CD4-positive, alpha-beta T cell treated with Interleukin-2 at 100 ng/mL for 4 hours (primary cell): ENCODE measurements around the gene MPC1L.

Experiments used
- DNase-seq: peaks from one replicate; pipeline ENCODE4 v3.0.0-alpha.2; 2020; ENCODE audit warnings: low spot score

The MPC1L gene

DNA sequence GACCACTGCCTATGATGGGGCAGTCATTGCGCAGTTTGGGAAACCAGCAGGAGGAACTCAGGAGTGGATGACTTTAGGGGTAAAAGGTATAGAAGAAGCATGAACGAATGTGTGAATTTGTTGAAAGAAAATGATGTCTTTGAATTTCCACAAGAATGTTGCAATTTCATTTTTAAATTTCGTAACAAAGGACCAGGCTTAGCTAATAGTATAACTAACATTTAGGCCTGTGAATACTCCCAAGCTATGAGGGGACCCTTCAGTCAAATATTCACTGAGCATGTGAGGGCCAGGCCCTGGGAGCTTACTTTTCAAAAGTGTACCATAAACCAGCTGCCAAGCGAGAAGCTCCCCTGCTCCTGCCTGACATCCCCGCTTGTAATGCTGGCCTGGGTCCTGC, 5.3 kb downstream of the MPC1L start:
- no peak for DNase-seq

DNA sequence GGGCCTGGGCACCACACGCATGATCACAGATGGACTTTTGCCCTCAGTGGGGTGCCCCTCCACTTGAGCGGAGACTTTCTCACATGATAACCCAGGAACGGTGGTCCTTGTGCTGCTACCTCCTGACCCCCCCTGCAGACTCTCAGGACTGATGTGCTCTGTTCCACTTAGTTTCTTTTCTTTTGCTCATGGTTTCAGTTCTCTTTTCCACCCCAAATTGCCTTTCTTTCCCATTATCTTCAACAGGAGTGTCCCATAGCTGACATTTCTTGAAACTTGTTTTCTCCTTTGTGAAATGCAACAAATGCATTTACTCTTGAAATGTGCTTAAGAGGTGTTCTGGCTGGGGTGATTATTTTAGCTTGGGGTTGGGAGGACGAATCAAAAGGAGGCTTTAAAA, 9.0 kb downstream of the MPC1L start:
- DNase-seq = no peak

DNA sequence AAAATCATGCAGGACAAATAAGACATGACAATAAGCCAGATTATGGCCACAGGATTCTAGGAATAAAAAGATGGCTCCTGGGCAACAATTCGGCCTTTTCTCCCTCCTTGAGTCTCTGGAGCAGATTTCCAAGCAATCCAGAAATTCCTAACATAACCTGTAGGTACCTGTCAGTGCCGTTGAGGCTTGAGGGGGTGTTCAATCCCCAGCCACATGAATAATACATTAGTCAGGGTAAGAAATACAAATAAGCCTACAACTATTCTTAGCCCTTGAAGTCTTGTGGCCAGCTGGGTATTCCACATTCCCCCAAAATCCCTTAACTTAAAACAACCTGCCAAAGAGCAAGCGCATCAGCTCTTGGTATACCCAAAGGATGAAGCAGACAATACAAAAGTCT, 14.5 kb downstream of the MPC1L start:
- no peak for DNase-seq

DNA sequence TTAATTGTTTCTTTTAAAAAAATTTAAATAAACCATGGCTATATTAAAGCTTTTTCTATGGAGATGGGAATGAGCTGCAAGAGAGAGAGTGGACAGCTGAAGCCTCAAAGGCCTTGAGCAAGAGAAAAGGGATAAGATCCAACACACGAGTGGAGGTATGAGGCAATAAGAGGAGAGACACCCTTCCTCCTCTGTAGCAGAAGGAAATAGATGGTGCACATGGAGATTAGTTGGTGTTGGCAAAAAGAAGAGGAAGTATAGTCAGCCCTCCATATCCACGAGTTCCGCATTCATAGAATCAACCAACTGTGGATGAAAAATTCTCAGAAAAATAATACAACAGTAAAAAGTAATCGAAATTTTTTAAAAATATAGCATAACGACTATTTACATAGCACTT, 20.9 kb downstream of the MPC1L start:
- no peak for DNase-seq

DNA sequence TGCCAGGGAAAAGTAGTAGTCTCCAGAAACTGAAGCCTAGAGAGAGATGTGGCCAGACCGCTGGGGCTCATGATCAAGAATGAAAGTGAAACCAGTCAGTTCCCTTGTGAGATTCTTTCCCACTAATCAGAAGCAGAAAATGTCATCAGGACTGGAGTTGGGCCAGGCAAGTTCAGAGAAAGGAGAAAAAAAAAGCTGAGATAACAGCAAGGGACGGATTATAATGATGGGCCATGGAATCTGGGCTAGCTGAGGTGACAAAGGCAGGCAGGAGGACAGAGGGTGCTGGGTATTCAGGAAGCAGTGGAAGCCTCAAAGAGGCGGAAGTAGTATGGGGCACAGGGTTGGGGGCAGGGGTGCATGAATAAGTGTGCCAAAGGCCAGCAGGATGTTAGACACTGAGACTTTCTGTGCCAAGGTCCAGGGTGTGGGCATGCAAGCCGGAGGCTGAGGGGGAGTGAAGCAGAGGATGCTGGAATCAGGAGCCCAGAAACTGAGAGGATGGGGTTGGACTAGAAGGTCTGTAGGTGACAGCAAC, 21.7 kb downstream of the MPC1L start:
- peak; percentile 44 for DNase-seq

DNA sequence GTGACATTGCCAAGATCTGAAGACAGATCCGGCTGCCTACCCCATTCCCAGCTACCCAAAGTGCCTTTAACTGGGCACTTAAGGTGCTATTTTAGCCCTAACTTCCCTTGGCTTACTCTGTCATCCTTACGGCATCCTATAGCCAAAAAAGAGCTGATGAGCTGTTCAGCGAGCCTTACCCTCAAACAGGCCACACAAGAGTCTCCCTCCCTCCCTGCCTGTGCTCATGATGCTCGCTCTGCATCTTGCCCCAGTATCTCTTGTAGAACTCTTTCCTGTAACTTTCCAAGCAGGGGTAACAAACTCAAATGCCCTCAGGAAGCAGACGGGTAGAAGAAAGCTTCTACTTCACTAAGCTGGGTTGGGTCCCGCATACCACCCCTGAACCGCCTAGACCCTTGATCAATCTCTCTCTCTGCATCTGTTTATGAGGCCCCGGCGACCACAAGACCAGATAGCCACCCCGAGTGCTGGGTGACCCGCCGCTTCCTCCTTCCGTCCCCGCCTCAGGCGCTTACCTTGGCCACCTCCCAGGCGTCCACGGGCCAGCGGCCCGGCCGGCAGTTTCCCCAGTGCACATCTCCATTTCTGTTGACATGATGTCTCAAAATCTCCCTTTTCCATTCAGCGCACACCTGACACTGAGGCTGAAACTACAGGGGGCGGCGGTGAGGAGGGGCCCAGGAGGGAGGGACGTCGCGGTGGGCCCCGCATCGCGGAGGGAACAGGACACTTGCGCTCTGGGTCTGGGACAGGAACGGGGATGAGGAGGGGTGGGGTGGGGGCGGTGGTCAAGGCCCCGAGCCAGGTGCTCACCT, 23.5 kb downstream of the MPC1L start:
- DNase-seq = peak; percentile 8

DNA sequence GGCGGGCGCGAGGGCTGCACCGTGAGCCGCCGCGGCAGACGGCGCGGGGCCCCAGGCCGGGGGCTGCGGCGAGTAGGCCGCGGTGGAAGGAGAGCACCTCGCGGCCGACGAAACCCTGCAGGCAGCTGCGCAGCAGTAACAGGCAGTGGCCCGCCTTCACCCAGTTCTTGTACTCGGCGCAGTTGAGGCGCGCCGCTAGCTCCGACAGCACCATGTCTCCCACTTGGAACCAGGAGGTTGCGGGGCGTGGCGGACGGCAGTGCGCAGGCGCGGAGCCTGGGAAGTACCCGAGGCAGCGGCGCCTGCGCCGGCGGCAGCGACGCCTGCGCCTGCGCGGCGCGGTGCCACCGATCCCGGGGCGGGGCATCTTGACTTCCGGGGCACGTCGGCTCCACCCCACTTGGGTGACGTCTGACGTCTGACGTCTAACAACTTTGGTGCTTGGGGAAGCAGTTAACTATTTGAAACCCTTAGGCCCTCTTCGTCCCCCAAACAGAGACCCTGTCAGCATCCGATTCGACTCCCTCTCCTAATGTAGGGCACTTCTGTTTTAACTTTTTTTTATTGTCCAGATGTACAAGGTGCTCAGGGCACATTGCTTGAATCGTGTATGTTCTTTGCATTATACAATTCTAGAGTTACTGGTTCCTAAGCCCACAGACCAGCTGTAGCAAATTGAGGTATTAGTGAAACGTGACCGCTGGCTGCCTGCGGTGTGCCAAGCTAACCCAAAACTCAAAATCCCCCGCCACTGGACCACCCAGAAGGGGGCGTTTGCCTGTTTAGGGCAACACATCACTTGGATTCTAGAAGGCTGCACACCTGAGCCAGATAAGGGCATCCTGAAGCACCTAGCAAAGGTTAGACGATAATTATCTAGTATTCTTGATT, 24.3 kb downstream of the MPC1L start, which contains the start of gene CXorf38:
Gene CXorf38 (minus strand): TSS at position 255 of the 891 bp plus-strand sequence. CDS start 41 bp downstream, at position 214.
- peak; percentile 90 for DNase-seq

DNA sequence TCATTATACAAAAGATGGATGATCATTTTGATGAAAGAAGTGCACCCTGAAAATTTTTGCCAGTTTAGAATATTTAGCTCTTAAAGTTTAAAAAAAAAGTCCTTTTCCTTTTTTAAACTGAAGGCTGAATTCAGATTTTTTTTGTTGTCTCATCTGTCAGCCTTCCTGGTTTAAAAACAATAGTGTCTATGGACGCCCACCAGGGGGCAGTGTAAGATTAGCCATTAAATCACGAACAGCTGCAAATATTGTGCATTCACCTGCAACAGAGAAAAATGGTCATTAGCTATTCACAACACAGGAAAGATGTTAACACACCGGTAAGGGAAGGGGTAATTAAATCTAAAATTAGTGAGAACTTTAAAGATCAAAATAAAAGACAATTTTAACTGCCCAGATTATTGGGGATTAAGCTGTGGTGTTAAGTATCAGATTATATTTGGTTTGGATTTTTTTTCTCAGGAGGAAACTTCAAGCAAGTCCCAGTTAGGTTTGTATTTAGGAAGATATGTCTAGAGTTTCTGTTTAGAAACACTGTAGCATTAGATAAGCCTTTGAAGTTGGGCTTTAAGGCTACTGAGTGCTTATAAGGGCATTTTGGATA, 28.5 kb downstream of the MPC1L start:
- DNase-seq = peak; percentile 74

DNA sequence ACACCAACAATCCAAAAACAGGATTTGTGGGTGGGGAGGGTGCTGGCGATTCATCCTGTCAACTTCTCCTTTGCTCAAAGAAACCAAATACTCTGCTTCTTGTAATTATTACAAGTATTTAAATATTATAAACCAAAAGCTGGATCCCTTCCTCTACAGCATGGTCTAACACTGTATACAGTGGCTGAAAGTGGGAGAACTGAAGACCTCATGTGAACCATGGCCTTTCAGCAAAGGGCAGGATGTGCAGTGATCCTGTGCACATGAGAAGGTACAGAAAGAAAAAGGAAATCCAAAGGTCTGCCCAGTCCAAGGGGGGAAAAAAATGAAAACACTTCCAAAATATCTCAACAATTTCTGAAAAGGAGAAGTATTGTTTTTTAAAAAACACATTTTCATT, 29.4 kb downstream of the MPC1L start:
- DNase-seq = no peak

DNA sequence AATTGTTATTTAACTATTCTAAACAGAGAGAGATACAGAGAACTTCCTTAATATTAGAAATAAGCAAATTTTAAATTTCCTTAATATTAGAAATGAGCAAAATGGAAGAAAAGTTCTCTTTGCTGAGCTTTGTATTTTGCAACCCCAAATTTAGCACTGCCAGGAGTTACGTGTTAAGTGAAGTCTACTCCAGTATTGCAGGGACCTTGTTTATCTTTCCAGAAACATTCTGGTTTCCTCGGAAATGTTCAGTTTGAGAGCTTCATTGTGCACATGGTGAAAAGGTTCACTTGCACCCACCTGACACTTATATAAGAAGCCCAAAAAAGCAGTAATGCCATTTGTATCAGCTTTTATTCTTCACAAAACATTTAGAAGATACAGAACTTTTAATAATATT, 30.3 kb downstream of the MPC1L start:
- DNase-seq = no peak

DNA sequence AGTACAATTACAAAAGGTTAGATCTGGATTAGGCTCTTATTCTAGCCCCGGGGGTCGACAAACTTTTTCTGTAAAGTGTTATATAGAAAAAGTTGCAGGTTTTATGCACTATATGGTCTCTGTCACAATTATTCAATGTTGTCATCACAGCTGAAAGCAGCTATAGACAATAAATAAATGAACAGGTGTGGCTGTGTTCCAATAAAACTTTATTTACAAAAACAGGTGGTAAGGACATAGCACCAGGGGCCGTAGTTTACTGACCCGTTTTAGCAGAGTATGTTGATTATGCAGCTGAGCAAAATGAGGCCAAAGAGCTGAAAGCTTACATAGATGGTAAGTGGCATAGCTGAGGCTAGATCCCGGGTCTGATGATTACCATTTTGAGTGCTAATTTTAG, 37.2 kb downstream of the MPC1L start:
- DNase-seq = no peak

DNA sequence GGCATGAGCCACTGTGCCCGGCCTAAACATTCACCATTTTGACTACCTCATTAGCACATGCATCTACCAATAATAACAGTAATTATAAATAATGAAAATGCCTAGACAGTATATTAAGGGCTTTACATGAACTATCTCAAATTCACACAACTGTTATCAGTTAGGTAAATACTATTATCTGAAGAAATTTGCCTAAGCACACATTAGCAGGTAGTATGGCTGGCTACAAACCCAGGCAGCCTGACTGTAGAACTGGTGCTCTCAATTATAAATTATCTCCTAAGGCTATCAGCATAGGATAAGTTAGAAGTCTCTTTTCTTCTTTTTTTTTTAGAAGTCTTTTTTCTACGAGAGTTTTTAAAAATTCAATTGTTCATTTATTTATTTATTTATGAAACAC, 38.3 kb downstream of the MPC1L start:
- no peak for DNase-seq

DNA sequence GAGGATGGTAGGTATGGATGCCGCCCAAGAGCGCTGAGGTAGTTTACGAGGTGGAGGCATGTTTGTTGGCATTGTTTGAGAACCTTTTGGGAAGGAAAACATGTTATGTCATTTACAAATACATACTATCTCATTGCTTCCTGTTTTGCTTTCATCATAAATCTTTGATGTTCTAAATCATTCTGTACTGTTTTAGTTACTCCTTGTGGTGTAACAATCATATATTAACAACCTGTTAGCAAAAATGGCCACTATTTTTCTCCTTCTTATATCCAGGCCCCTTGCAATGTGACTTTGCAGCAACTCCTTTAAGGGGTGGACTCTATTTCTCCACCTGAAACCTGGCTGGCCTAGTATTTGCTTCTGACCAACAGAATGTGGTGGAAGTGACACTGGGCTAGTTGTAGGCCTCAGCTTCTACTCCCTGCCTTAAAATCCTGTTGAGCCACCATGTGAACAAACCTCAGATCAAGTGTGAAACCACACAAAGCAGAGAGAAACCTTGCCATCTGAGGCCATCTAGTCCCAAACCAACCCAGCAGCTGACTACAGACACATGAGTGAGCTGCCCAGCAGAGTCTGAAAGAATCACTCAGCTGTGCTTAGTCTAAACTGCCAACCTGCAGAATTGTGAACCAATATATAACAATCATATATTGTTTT, 40.0 kb downstream of the MPC1L start:
- DNase-seq = peak; percentile 7

DNA sequence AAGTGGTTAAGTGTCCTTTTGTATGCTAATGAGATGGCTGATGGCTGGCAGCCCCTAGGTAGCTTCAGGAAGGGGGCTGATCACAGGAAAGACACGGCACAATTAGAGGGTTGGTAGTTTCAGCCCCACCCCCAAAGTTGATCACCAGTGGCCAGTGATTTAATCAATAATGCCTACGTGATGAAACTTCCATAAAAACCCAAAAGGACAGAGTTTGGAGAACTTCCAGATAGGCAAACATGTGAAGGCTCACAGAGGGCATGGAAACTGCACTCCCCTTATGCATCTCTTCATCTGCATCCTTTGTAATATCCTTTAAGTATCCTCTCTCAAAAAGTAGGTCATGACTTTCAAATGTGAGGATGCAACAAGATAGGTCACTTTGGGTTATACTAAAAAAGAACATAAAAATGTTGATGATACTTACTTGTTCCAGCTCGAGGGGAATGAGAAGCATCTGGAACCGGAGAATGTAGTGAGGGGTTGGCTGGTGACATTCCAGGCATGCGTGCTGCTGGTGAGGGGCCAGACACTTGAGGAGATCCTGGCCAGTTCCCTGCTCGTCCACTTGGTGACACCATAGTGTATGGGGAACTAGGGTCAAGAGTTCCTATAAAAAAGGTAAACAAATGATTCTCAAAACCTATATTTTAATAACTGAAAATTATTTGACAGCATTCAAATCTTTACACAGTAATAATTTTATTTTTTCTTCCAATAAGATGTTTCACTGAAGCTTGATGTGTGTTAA, 40.8 kb downstream of the MPC1L start:
- DNase-seq = no peak

DNA sequence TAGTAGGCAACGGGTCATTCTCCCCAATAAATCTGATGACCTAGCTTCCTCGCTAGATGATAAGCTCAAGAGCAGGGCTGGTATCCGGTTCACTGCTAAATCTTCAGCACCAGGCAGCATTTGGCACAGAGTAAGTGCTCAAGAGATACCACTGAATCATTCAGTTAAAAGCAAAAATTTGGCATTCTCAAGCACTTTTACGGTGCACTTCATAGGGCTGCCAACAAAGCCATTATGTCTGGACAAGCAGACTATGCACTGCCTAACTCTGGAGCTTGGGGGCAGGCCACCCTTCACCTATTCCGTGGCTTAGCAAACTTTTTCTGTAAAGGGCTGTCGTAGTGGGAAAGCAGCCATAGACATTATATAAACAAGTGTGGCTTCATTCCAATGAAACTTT, 47.9 kb downstream of the MPC1L start:
- no peak for DNase-seq
